Prostate gland (tissue), 2 donors: ENCODE data around the gene GNG13. TPM values are rescaled to one million over a fixed set of nuclear protein-coding genes. Genes with fewer than 3 reads are reported as not detected.

Source experiments
- DNase-seq: peaks from one replicate; pipeline ENCODE4 v3.0.0-alpha.2; 2019; ENCODE audit warnings: low spot score
- H3K27ac ChIP-seq, 2 donors: fragments of 200-600 bp; sonication (generic); 2 replicates each; pipeline ENCODE4 v1.5.1; 2017 to 2019
- H3K27me3 ChIP-seq: fragments of 200-600 bp; sonication (generic); replicated peaks from 2 replicates; pipeline ENCODE4 v1.5.1; 2019; ENCODE audit not compliant: insufficient read depth
- H3K36me3 ChIP-seq, 2 donors: fragments of 200-600 bp; sonication (generic); 1 replicate in 1 of 2; 2 replicates in 1 of 2; pipeline versions ENCODE4 v1.5.1 to v1.8.1; 2017 to 2019
- H3K4me1 ChIP-seq: fragments of 200-600 bp; sonication (generic); replicated peaks from 2 replicates; pipeline ENCODE4 v1.5.1; 2019
- H3K4me3 ChIP-seq, 2 donors: fragments of 200-600 bp; sonication (generic); 2 replicates each; pipeline ENCODE4 v1.5.1; 2017 to 2019
- H3K9me3 ChIP-seq: fragments of 200-600 bp; sonication (generic); 2 replicates; pipeline ENCODE4 v1.5.1; 2017
- CTCF ChIP-seq, 4 experiments: fragments of 200-600 bp in 2 of 4; fragments of 450-650 bp in 2 of 4; sonication (generic) in 2 of 4; IDR thresholded peaks; 1 replicate in 3 of 4; 2 replicates in 1 of 4; pipeline ENCODE4 v1.5.1; 2016 to 2019; ENCODE audit warnings: antibody characterized with exemption in 4 of 4, mild to moderate bottlenecking in 2 of 4, moderate library complexity in 2 of 4
- POLR2A ChIP-seq: fragments of 450-650 bp; IDR thresholded peaks from one replicate; pipeline ENCODE4 v1.6.1; 2016; ENCODE audit warnings: antibody characterized with exemption, mild to moderate bottlenecking
- POLR2AphosphoS5 ChIP-seq: sonication (generic); formaldehyde crosslinking; IDR thresholded peaks from one replicate; pipeline ENCODE4 v1.6.1; 2017; ENCODE audit warnings: antibody characterized with exemption
- WGBS: methylation state at CpG from one replicate; pipeline ENCODE4 v1.1.5; 2018; 5-methylcytosine and 5-hydroxymethylcytosine counted together
- intact Hi-C: fragments of 100-400 bp; cut with DNase I; formaldehyde crosslinking; loops from one replicate; pipeline ENCODE4 v1.14.2; 2022
- total RNA-seq, 2 donors: library from RNA; depleted of rRNA; stranded (reverse); fragments of >200 nt; gene quantifications; one replicate each; pipeline ENCODE4 v1.1.0, GENCODE V29; 2016

Gene GNG13
- total RNA-seq, 2 donors from 2014 or later, result not detected

- Histone ChIP-seq H3K36me3 (no peaks in the 10 kb centered on the region), H3K4me3 (no peak overlapping the region), H3K4me1 (peaks cover 5% of the 10 kb centered on the region), H3K27me3 (peaks cover 15% of the 10 kb centered on the region), H3K9me3 (no peaks in the 10 kb centered on the region), H3K27ac (no peak overlapping the region)
- no peak for DNase-seq
- no peak for TF ChIP-seq CTCF (IDR thresholded peaks at IDR 0.05)
- intact Hi-C loops, result no loop called here
- 44% methylated on average over 23 of the region's 36 CpGs for WGBS
Measured at GRCh38 chr16:782766-783403, 17.6 kb downstream of the GNG13 start.

GRCh38 chr16:782258-782657 is 18.3 kb downstream of the GNG13 start:
- TF ChIP-seq POLR2A (no peak), CTCF (IDR thresholded peaks at IDR 0.05) (no peak), POLR2AphosphoS5 (no peak)
- intact Hi-C loops, result no loop called here
- no peak for DNase-seq
- Histone ChIP-seq H3K4me1 (peaks cover 4% of the 10 kb centered on the region), H3K27me3 (peaks cover 15% of the 10 kb centered on the region), H3K4me3 (no peak overlapping the region), H3K27ac (no peak overlapping the region), H3K9me3 (no peaks in the 10 kb centered on the region), H3K36me3 (no peaks in the 10 kb centered on the region)
- 65% methylated on average over 6 of the region's 6 CpGs for WGBS

GRCh38 chr16:781346-782010 is 19.1 kb downstream of the GNG13 start:
- no peak for TF ChIP-seq CTCF (IDR thresholded peaks at IDR 0.05)
- no peak for TF ChIP-seq POLR2A
- no peak for TF ChIP-seq POLR2AphosphoS5
- Histone ChIP-seq H3K36me3 (no peaks in the 10 kb centered on the region), H3K4me1 (no peaks in the 10 kb centered on the region), H3K9me3 (no peaks in the 10 kb centered on the region), H3K27me3 (peaks cover 15% of the 10 kb centered on the region), H3K4me3 (no peak overlapping the region), H3K27ac (no peak overlapping the region)
- DNase-seq, result no peak
- 71% methylated on average over 18 of the region's 19 CpGs for WGBS
- intact Hi-C loops, result no loop called here

- H3K4me1 ChIP-seq, result no peaks in the 10 kb centered on the region
- no peaks in the 10 kb centered on the region for H3K36me3 ChIP-seq
- no peak for DNase-seq
- no peak overlapping the region for H3K4me3 ChIP-seq
- H3K9me3 ChIP-seq, result no peaks in the 10 kb centered on the region
- WGBS, result 85% methylated on average over 16 of the region's 16 CpGs
- peaks cover 15% of the 10 kb centered on the region for H3K27me3 ChIP-seq
- intact Hi-C loops, result no loop called here
- TF ChIP-seq CTCF (IDR thresholded peaks at IDR 0.05), result no peak
- no peak overlapping the region for H3K27ac ChIP-seq
Measured at GRCh38 chr16:780296-780695, 20.2 kb downstream of the GNG13 start.

- TF ChIP-seq POLR2AphosphoS5 (no peak), CTCF (IDR thresholded peaks at IDR 0.05) (no peak), POLR2A (no peak)
- Histone ChIP-seq H3K27me3 (peaks cover 15% of the 10 kb centered on the region), H3K4me1 (no peaks in the 10 kb centered on the region), H3K36me3 (no peaks in the 10 kb centered on the region), H3K27ac (no peak overlapping the region), H3K4me3 (no peak overlapping the region), H3K9me3 (no peaks in the 10 kb centered on the region)
- intact Hi-C loops, result no loop called here
- 72% methylated on average over 11 of the region's 13 CpGs for WGBS
- no peak for DNase-seq
Measured at GRCh38 chr16:779561-779960, 21.0 kb downstream of the GNG13 start.
